ENCODE results near the gene MACO1. TPM values are rescaled to one million over a fixed set of nuclear protein-coding genes. Genes with fewer than 3 reads are reported as not detected.

The MACO1 gene
- total and polyA plus RNA-seq, 2 of the 8 experiments (the other 6 are each of a cell fraction or from before 2014, with no cell fraction given): 3.5 to 15.1 TPM

- CTCF ChIA-PET (ENCODE audit: partially characterized antibody): interaction anchor here (1.0 to 2.9 kb wide), 4 partner anchors 18 to 250 kb away, joined by 3 to 11 read pairs (median 6); no protein-coding TSS in a partner anchor
- no peak for TF ChIP-seq EP300 (IDR thresholded peaks at IDR 0.05; ENCODE audit: borderline replicate concordance in 1 of 2, low read depth in 2 of 2, low read length in 2 of 2)
- no peak for TF ChIP-seq SUZ12 (IDR thresholded peaks at IDR 0.05; ENCODE audit: low read length)
- TF ChIP-seq EZH2 (IDR thresholded peaks at IDR 0.05; ENCODE audit: low read depth, low read length, severe bottlenecking): no peak
- TF ChIP-seq RXRA (IDR thresholded peaks at IDR 0.05; ENCODE audit: insufficient read depth, low read depth, low read length): no peak
- no peak for TF ChIP-seq BACH1 (IDR thresholded peaks at IDR 0.05; ENCODE audit: low read length)
- TF ChIP-seq EGR1 (IDR thresholded peaks at IDR 0.05; ENCODE audit: borderline replicate concordance, low read depth, low read length): no peak
- no peak for TF ChIP-seq RFX5 (IDR thresholded peaks at IDR 0.05; ENCODE audit: borderline replicate concordance, low read depth, low read length)
Observed at GRCh38 chr1:25450891-25451290, 20.2 kb downstream of the MACO1 start.

More at GRCh38 chr1:25450891-25451290, 20.2 kb downstream of the MACO1 start:
- H3K4me1 ChIP-seq (replicated peaks in 1 of 4; ENCODE audit: control insufficient read depth in 3 of 4, insufficient read depth in 4 of 4, low read length in 3 of 4): peaks cover 0 to 4% (median 0%) of the 10 kb centered on the region in 4 experiments; a peak in 2 of 7 replicates
- no peak overlapping the region for H2BK15ac ChIP-seq (ENCODE audit: low read length)
- no peak overlapping the region for H4K8ac ChIP-seq (ENCODE audit: extremely low read depth, insufficient read depth, low read length)
- no peak overlapping the region for H2BK120ac ChIP-seq (replicated peaks; ENCODE audit: low read depth, low read length)
- H2BK5ac ChIP-seq (ENCODE audit: low read depth, low read length): no peak overlapping the region
- no peak overlapping the region for H2AK5ac ChIP-seq (ENCODE audit: low read depth, low read length)
- H4K5ac ChIP-seq (ENCODE audit: insufficient read length, low read depth, low read length): no peak overlapping the region
- H3K14ac ChIP-seq (ENCODE audit: insufficient read length): no peak overlapping the region
- no peak overlapping the region for H3K18ac ChIP-seq (ENCODE audit: extremely low read depth, low read length)
- H3K79me2 ChIP-seq (ENCODE audit: control insufficient read depth in 1 of 2, insufficient read depth in 2 of 2, low read length in 2 of 2): no peaks in the 10 kb centered on the region; a peak in 1 of 4 replicates
- H3K56ac ChIP-seq (replicated peaks; ENCODE audit: insufficient read length, low read depth, low read length): no peak overlapping the region
- no peak overlapping the region for H3K4me3 ChIP-seq (ENCODE audit: extremely low read depth in 1 of 4, insufficient read depth in 2 of 4, low read depth in 3 of 4, low read length in 4 of 4)
- no peak overlapping the region for H3K4ac ChIP-seq (replicated peaks; ENCODE audit: insufficient read length, low read depth, low read length)
- no peak overlapping the region for H3K23ac ChIP-seq (ENCODE audit: insufficient read length)
- H2AFZ ChIP-seq (ENCODE audit: low read length): no peak overlapping the region
- no peak overlapping the region for H2BK20ac ChIP-seq (ENCODE audit: low read length)
- no peaks in the 10 kb centered on the region for H4K20me1 ChIP-seq (replicated peaks in 1 of 2; ENCODE audit: control insufficient read depth in 1 of 2, insufficient read depth in 2 of 2, low read length in 2 of 2)
- H3K27ac ChIP-seq (ENCODE audit: low read depth, low read length): no peak overlapping the region
- no peak overlapping the region for H3K4me2 ChIP-seq (ENCODE audit: insufficient read depth in 1 of 2, low read depth in 2 of 2, low read length in 2 of 2)
- H4K91ac ChIP-seq (replicated peaks; ENCODE audit: insufficient read length, low read length): no peak overlapping the region
- H3K36me3 ChIP-seq (ENCODE audit: control insufficient read depth in 2 of 4, insufficient read depth in 4 of 4, low read length in 3 of 4): peaks cover 0 to 2% (median 0%) of the 10 kb centered on the region in 4 experiments; a peak in 2 of 8 replicates
- FAIRE-seq (no peak), DNase-seq (ENCODE audit: low read depth in 1 of 2, low spot score in 2 of 2) (no peak)
- H3K79me1 ChIP-seq (ENCODE audit: low read depth, low read length): no peaks in the 10 kb centered on the region
- H3K27me3 ChIP-seq (replicated peaks in 1 of 4; ENCODE audit: control insufficient read depth in 3 of 4, extremely low read depth in 1 of 4, insufficient read depth in 3 of 4, low read length in 3 of 4): no peaks in the 10 kb centered on the region
- H3K23me2 ChIP-seq (ENCODE audit: low read depth, low read length): no peaks in the 10 kb centered on the region
- no peaks in the 10 kb centered on the region for H3K9me3 ChIP-seq (ENCODE audit: insufficient read depth in 2 of 2, low read depth in 1 of 2, low read length in 1 of 2)
- H3K9ac ChIP-seq (replicated peaks in 1 of 4; ENCODE audit: extremely low read depth in 1 of 4, low read depth in 3 of 4, low read length in 3 of 4): no peak overlapping the region
- 95% methylated on average over 2 of the region's 2 CpGs; no CpG with 5 or more reads in 1 of the 2 experiments for WGBS, 2 experiments (ENCODE audit: extremely low coverage in 1 of 2, insufficient coverage in 1 of 2, insufficient read length in 1 of 2, insufficient replicate concordance in 2 of 2, low coverage in 1 of 2, low lambda C conversion rate in 2 of 2, missing lambda C conversion rate in 1 of 2)
- POLR2A ChIA-PET (ENCODE audit: partially characterized antibody): interaction anchor here (1.2 kb wide), 1 partner anchor 19 kb away, joined by 5 read pairs; the partner anchor contains the start of gene MACO1
- H2BK12ac ChIP-seq (ENCODE audit: low read depth, low read length): no peak overlapping the region
